ENCODE data around the gene ULK1. TPM values are rescaled to one million over a fixed set of nuclear protein-coding genes. Genes with fewer than 3 reads are reported as not detected.

The ULK1 gene
- total and polyA plus RNA-seq, 2 donors (not counting 1 experiment from before 2014, with no cell fraction given) = 3.3 to 14.9 TPM

GRCh38 chr12:131940141-131940547, 45.7 kb downstream of the ULK1 start:
- H3K4me3 ChIP-seq (replicated peaks in 1 of 4; ENCODE audit: control extremely low read depth in 1 of 4, insufficient read depth in 1 of 4, low read depth in 3 of 4, low read length in 4 of 4) = no peak overlapping the region
- no peak overlapping the region for H2AFZ ChIP-seq (ENCODE audit: low read length)
- no peaks in the 10 kb centered on the region for H3K27me3 ChIP-seq (ENCODE audit: control insufficient read depth, insufficient read depth, low read length)
- H3K9ac ChIP-seq (ENCODE audit: insufficient read depth, low read length) = no peak overlapping the region
- no peaks in the 10 kb centered on the region for H3K79me2 ChIP-seq (ENCODE audit: control insufficient read depth, insufficient read depth, low read length)
- no peak for DNase-seq (ENCODE audit: low read depth in 2 of 2)
- H3K4me2 ChIP-seq (ENCODE audit: extremely low read depth, insufficient read depth, low read length) = no peak overlapping the region
- H3K36me3 ChIP-seq (ENCODE audit: control insufficient read depth, insufficient read depth, low read length) = peaks cover 31% of the 10 kb centered on the region
- no peak for TF ChIP-seq EZH2 (IDR thresholded peaks at IDR 0.05; ENCODE audit: low read length, missing control alignments)
- no peaks in the 10 kb centered on the region for H4K20me1 ChIP-seq (ENCODE audit: control insufficient read depth, extremely low read depth, insufficient read depth, low read length)
- no peaks in the 10 kb centered on the region for H3K4me1 ChIP-seq (ENCODE audit: control insufficient read depth, extremely low read depth, insufficient read depth, low read length)
- no peak overlapping the region for H3K27ac ChIP-seq (ENCODE audit: insufficient read depth, low read length)
- H3K9me3 ChIP-seq (ENCODE audit: control insufficient read depth, insufficient read depth, low read depth, low read length) = no peaks in the 10 kb centered on the region

- Histone ChIP-seq H3K79me2 (ENCODE audit: control insufficient read depth, insufficient read depth, low read length) (no peaks in the 10 kb centered on the region), H3K36me3 (ENCODE audit: control insufficient read depth, insufficient read depth, low read length) (peaks cover 31% of the 10 kb centered on the region), H2AFZ (ENCODE audit: low read length) (no peak overlapping the region), H3K27ac (ENCODE audit: insufficient read depth, low read length) (no peak overlapping the region), H3K4me3 (replicated peaks in 1 of 4; ENCODE audit: control extremely low read depth in 1 of 4, insufficient read depth in 1 of 4, low read depth in 3 of 4, low read length in 4 of 4) (no peak overlapping the region), H3K4me1 (ENCODE audit: control insufficient read depth, extremely low read depth, insufficient read depth, low read length) (no peaks in the 10 kb centered on the region), H3K9me3 (ENCODE audit: control insufficient read depth, insufficient read depth, low read depth, low read length) (no peaks in the 10 kb centered on the region), H3K4me2 (ENCODE audit: extremely low read depth, insufficient read depth, low read length) (no peak overlapping the region), H3K27me3 (ENCODE audit: control insufficient read depth, insufficient read depth, low read length) (no peaks in the 10 kb centered on the region), H3K9ac (ENCODE audit: insufficient read depth, low read length) (no peak overlapping the region), H4K20me1 (ENCODE audit: control insufficient read depth, extremely low read depth, insufficient read depth, low read length) (no peaks in the 10 kb centered on the region)
- no peak for TF ChIP-seq EZH2 (IDR thresholded peaks at IDR 0.05; ENCODE audit: low read length, missing control alignments)
- TF ChIP-seq, protein P1, sequence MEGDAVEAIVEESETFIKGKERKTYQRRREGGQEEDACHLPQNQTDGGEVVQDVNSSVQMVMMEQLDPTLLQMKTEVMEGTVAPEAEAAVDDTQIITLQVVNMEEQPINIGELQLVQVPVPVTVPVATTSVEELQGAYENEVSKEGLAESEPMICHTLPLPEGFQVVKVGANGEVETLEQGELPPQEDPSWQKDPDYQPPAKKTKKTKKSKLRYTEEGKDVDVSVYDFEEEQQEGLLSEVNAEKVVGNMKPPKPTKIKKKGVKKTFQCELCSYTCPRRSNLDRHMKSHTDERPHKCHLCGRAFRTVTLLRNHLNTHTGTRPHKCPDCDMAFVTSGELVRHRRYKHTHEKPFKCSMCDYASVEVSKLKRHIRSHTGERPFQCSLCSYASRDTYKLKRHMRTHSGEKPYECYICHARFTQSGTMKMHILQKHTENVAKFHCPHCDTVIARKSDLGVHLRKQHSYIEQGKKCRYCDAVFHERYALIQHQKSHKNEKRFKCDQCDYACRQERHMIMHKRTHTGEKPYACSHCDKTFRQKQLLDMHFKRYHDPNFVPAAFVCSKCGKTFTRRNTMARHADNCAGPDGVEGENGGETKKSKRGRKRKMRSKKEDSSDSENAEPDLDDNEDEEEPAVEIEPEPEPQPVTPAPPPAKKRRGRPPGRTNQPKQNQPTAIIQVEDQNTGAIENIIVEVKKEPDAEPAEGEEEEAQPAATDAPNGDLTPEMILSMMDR (conservative IDR thresholded peaks at IDR 0.05 in 1 of 2, IDR thresholded peaks at IDR 0.05 in 1 of 2; ENCODE audit: low read depth in 1 of 2, low read length in 2 of 2) = no peak
- no peak for DNase-seq (ENCODE audit: low read depth in 2 of 2)
Observed at GRCh38 chr12:131941116-131941986, 46.9 kb downstream of the ULK1 start.

DNA sequence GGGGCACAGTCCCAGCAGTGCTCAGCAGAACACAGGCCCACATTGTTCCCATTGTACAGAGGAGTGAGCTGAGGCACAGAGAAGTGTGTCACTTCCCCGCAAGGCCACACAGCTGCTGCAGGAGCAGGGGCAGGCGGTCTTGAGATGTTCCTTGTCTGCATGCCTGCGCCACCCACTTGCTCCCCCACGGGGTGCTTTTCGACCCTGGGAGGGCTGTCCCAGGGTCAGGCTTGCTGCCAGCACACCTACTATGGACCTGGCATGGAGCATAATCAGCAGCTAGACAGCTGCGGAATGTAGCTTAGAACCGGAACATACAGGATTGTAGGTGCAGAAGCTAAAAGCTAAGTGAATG, 47.5 kb downstream of the ULK1 start:
- H3K4me3 ChIP-seq (replicated peaks in 1 of 4; ENCODE audit: control extremely low read depth in 1 of 4, insufficient read depth in 1 of 4, low read depth in 3 of 4, low read length in 4 of 4) = no peak overlapping the region
- peaks cover 31% of the 10 kb centered on the region for H3K36me3 ChIP-seq (ENCODE audit: control insufficient read depth, insufficient read depth, low read length)
- H3K27me3 ChIP-seq (ENCODE audit: control insufficient read depth, insufficient read depth, low read length) = no peaks in the 10 kb centered on the region
- no peak overlapping the region for H2AFZ ChIP-seq (ENCODE audit: low read length)
- H3K4me1 ChIP-seq (ENCODE audit: control insufficient read depth, extremely low read depth, insufficient read depth, low read length) = no peaks in the 10 kb centered on the region
- no peak for TF ChIP-seq EZH2 (IDR thresholded peaks at IDR 0.05; ENCODE audit: low read length, missing control alignments)
- TF ChIP-seq, protein P1 (conservative IDR thresholded peaks at IDR 0.05 in 1 of 2, IDR thresholded peaks at IDR 0.05 in 1 of 2; ENCODE audit: low read depth in 1 of 2, low read length in 2 of 2) = no peak
- no peak overlapping the region for H3K27ac ChIP-seq (ENCODE audit: insufficient read depth, low read length)
- no peak for DNase-seq (ENCODE audit: low read depth in 2 of 2)
- no peaks in the 10 kb centered on the region for H4K20me1 ChIP-seq (ENCODE audit: control insufficient read depth, extremely low read depth, insufficient read depth, low read length)
- no peaks in the 10 kb centered on the region for H3K9me3 ChIP-seq (ENCODE audit: control insufficient read depth, insufficient read depth, low read depth, low read length)
- no peak overlapping the region for H3K9ac ChIP-seq (ENCODE audit: insufficient read depth, low read length)
- no peak overlapping the region for H3K4me2 ChIP-seq (ENCODE audit: extremely low read depth, insufficient read depth, low read length)
- H3K79me2 ChIP-seq (ENCODE audit: control insufficient read depth, insufficient read depth, low read length) = no peaks in the 10 kb centered on the region
